Measurements from ENCODE around the gene DHX58. TPM values are rescaled to one million over a fixed set of nuclear protein-coding genes. Genes with fewer than 3 reads are reported as not detected.

Gene DHX58
- total RNA-seq, 1 donor from 2014 or later, result 3.1 TPM

DNA sequence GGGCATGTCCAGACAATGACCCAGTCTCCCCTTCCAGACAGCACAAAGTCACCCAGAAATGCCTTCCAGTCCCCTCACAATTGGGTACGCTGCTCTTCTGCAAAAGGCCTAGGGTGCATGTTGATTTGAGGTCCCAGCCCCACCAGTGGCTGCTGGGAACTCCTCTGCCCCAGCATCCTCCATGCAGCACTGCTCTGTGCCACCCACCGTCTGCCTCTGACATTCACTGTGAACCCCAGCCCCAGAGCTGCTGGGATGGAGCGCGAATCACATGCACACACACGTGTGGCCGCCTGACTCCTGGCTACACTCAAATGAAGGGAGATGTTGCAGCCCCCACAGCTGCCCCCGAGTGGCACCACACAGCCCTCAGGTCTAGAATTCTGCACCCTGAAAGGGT is 60.9 kb downstream of the DHX58 start:
- no peak overlapping the region for H3K27ac ChIP-seq (replicated peaks)
- TF ChIP-seq, protein P1, sequence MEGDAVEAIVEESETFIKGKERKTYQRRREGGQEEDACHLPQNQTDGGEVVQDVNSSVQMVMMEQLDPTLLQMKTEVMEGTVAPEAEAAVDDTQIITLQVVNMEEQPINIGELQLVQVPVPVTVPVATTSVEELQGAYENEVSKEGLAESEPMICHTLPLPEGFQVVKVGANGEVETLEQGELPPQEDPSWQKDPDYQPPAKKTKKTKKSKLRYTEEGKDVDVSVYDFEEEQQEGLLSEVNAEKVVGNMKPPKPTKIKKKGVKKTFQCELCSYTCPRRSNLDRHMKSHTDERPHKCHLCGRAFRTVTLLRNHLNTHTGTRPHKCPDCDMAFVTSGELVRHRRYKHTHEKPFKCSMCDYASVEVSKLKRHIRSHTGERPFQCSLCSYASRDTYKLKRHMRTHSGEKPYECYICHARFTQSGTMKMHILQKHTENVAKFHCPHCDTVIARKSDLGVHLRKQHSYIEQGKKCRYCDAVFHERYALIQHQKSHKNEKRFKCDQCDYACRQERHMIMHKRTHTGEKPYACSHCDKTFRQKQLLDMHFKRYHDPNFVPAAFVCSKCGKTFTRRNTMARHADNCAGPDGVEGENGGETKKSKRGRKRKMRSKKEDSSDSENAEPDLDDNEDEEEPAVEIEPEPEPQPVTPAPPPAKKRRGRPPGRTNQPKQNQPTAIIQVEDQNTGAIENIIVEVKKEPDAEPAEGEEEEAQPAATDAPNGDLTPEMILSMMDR (IDR thresholded peaks at IDR 0.05; ENCODE audit: borderline replicate concordance), result no peak
- H3K4me3 ChIP-seq, result no peak overlapping the region
- H3K27me3 ChIP-seq (ENCODE audit: low read depth), result peaks cover 42% of the 10 kb centered on the region
- DNase-seq, result no peak
- H3K9me3 ChIP-seq (replicated peaks), result no peaks in the 10 kb centered on the region
- H3K4me1 ChIP-seq, result peaks cover 17% of the 10 kb centered on the region
- intact Hi-C loops (cut with micrococcal nuclease), result no loop called here
- H3K36me3 ChIP-seq, result no peaks in the 10 kb centered on the region

Other genes with a start within 250 kb of the DHX58 start
- gene KLHL11, start 247.3 kb downstream of the DHX58 start, total RNA-seq, result 3.5 TPM
- gene ACLY, start 193.8 kb downstream of the DHX58 start, total RNA-seq, result 23.5 TPM
- gene ODAD4, start 182.1 kb downstream of the DHX58 start, total RNA-seq, result 1.3 TPM
- 24.9 TPM for gene CNP, start 145.9 kb downstream of the DHX58 start, total RNA-seq
- 71.2 TPM for gene DNAJC7, start 95.3 kb downstream of the DHX58 start, total RNA-seq
- gene NKIRAS2, start 92.6 kb downstream of the DHX58 start, total RNA-seq, result 50.9 TPM
- gene C17orf113, start 62.1 kb downstream of the DHX58 start, total RNA-seq, result 0.63 TPM
- 0.49 TPM for gene ZNF385C, start 14.2 kb downstream of the DHX58 start, total RNA-seq
- 25.7 TPM for gene KAT2A, start 8.7 kb upstream of the DHX58 start, total RNA-seq
- gene HSPB9, start 10.1 kb upstream of the DHX58 start, total RNA-seq, result not detected
- 38.6 TPM for gene RAB5C, start 42.3 kb upstream of the DHX58 start, total RNA-seq
- gene KCNH4, start 68.4 kb upstream of the DHX58 start, total RNA-seq, result 0.16 TPM
- gene HCRT, start 72.7 kb upstream of the DHX58 start, total RNA-seq, result not detected
- gene GHDC, start 81.8 kb upstream of the DHX58 start, total RNA-seq, result 8.4 TPM
- gene STAT5B, start 163.7 kb upstream of the DHX58 start, total RNA-seq, result 30.7 TPM
- gene STAT5A, start 175.8 kb upstream of the DHX58 start, total RNA-seq, result 16.7 TPM

Measured in left ventricle myocardium inferior (tissue), 1 donor.